WTC11 (cell line): ENCODE data around the gene SBNO1. TPM values are rescaled to one million over a fixed set of nuclear protein-coding genes. Genes with fewer than 3 reads are reported as not detected.
"Not testable (repeated sequence)": the region's sequence is repeated elsewhere in the genome, so short reads cannot be mapped to it uniquely, and the experiment has no call there.

Experiments used
- ATAC-seq: fragments of 200-7000 bp; cut with Tn5 transposase; 2 replicates; pipeline ENCODE4 v1.10.0; 2021; ENCODE audit warnings: mild to moderate bottlenecking, moderate library complexity
- CTCF ChIA-PET: fragments of 300-600 bp; sonication (Branson Sonifier 250); formaldehyde crosslinking; loops from one replicate; lab custom pipeline; 2021; ENCODE audit warnings: antibody characterized with exemption; lab: Charles Lee
- POLR2A ChIA-PET: fragments of 350-600 bp; sonication (Branson Sonifier 250); formaldehyde crosslinking; loops from one replicate; lab custom pipeline; 2021; ENCODE audit warnings: antibody characterized with exemption; lab: Charles Lee
- DNase-seq: peaks from one replicate; pipeline ENCODE4 v3.0.0; 2021; ENCODE audit warnings: low spot score
- H3K27ac Mint-ChIP-seq: 2 replicates; pipeline ENCODE4 v1.8.0; 2021; ENCODE audit warnings: mixed read lengths
- H3K27me3 Mint-ChIP-seq: 2 replicates; pipeline ENCODE4 v1.8.0; 2021; ENCODE audit warnings: low read depth, mild to moderate bottlenecking, moderate library complexity, mixed read lengths
- H3K36me3 Mint-ChIP-seq: 2 replicates; pipeline ENCODE4 v1.8.0; 2021; ENCODE audit warnings: mixed read lengths
- H3K4me1 Mint-ChIP-seq: 2 replicates; pipeline ENCODE4 v1.8.0; 2022; ENCODE audit warnings: mixed read lengths
- H3K4me3 Mint-ChIP-seq: 2 replicates; pipeline ENCODE4 v1.8.0; 2021; ENCODE audit warnings: mild to moderate bottlenecking, moderate library complexity, mixed read lengths
- H3K9me3 Mint-ChIP-seq: 2 replicates; pipeline ENCODE4 v1.8.0; 2021; ENCODE audit warnings: mixed read lengths
- ATF6 ChIP-seq: sonication (generic); formaldehyde crosslinking; IDR thresholded peaks from 2 replicates; pipeline ENCODE4 v1.8.1; 2023; ENCODE audit warnings: mild to moderate bottlenecking, missing genetic modification reagents
- GRHL2 ChIP-seq: fragments of 250-450 bp; sonication (Bioruptor Pico); IDR thresholded peaks from 2 replicates; pipeline ENCODE4 v1.8.0; 2022; ENCODE audit warnings: mild to moderate bottlenecking, moderate library complexity; ENCODE audit not compliant: insufficient replicate concordance, severe bottlenecking
- KAT7 ChIP-seq: sonication (generic); formaldehyde crosslinking; IDR thresholded peaks from 2 replicates; pipeline ENCODE4 v1.8.1; 2023; ENCODE audit warnings: missing genetic modification reagents, mild to moderate bottlenecking, borderline replicate concordance
- MYBL2 ChIP-seq: sonication (generic); formaldehyde crosslinking; IDR thresholded peaks from 2 replicates; pipeline ENCODE4 v1.8.1; 2023; ENCODE audit warnings: mild to moderate bottlenecking, moderate library complexity, missing genetic modification reagents
- RELA ChIP-seq: sonication (generic); formaldehyde crosslinking; IDR thresholded peaks from 2 replicates; pipeline ENCODE4 v1.8.1; 2022; ENCODE audit warnings: missing genetic modification reagents, mild to moderate bottlenecking, borderline replicate concordance
- TEAD4 ChIP-seq: sonication (generic); formaldehyde crosslinking; IDR thresholded peaks from 2 replicates; pipeline ENCODE4 v1.8.0; 2022; ENCODE audit warnings: mild to moderate bottlenecking, missing genetic modification reagents
- TP53 ChIP-seq: sonication (generic); formaldehyde crosslinking; IDR thresholded peaks from 2 replicates; pipeline ENCODE4 v1.8.1; 2023; ENCODE audit warnings: mild to moderate bottlenecking, missing genetic modification reagents
- ZMAT4 ChIP-seq: fragments of 250-450 bp; sonication (Bioruptor Pico); IDR thresholded peaks from 2 replicates; pipeline ENCODE4 v1.9.0; 2021; ENCODE audit warnings: mild to moderate bottlenecking
- ZNF138 ChIP-seq: sonication (generic); formaldehyde crosslinking; conservative IDR thresholded peaks from 2 replicates; pipeline ENCODE4 v1.8.1; 2022; ENCODE audit warnings: mild to moderate bottlenecking, moderate library complexity, missing genetic modification reagents
- ZNF232 ChIP-seq: sonication (generic); formaldehyde crosslinking; IDR thresholded peaks from 2 replicates; pipeline ENCODE4 v1.8.0; 2022; ENCODE audit warnings: mild to moderate bottlenecking, missing genetic modification reagents
- ZNF416 ChIP-seq: fragments of 250-450 bp; sonication (Bioruptor Pico); IDR thresholded peaks from 2 replicates; pipeline ENCODE4 v1.9.0; 2021; ENCODE audit warnings: mild to moderate bottlenecking, inconsistent platforms
- ZNF532 ChIP-seq: fragments of 250-450 bp; sonication (Bioruptor Pico); IDR thresholded peaks from 2 replicates; pipeline ENCODE4 v1.9.0; 2021; ENCODE audit warnings: mild to moderate bottlenecking, borderline replicate concordance
- total RNA-seq: library from RNA; stranded (reverse); gene quantifications from 3 replicates; pipeline ENCODE4 v1.2.3, GENCODE V29; 2021
- TF ChIP-seq, protein P1 (sequence below): sonication (generic); formaldehyde crosslinking; IDR thresholded peaks from 2 replicates; pipeline ENCODE4 v1.8.0; 2022; ENCODE audit warnings: missing genetic modification reagents
- TF ChIP-seq, protein P2 (sequence below): sonication (generic); formaldehyde crosslinking; IDR thresholded peaks from 2 replicates; pipeline ENCODE4 v1.8.1; 2023; ENCODE audit warnings: mild to moderate bottlenecking, moderate library complexity, missing genetic modification reagents

The SBNO1 gene
- total RNA-seq, 1 experiment from 2014 or later: 52.2 TPM

GRCh38 chr12:123379391-123379790 is 14.7 kb upstream of the SBNO1 start:
- no peak for TF ChIP-seq ATF6
- TF ChIP-seq RELA: no peak
- no peak for TF ChIP-seq GRHL2 (CRISPR knock-in tag)
- no peak for TF ChIP-seq TP53
- TF ChIP-seq KAT7: no peak
- no peak for TF ChIP-seq MYBL2 (CRISPR knock-in tag)
- TF ChIP-seq ZNF416 (CRISPR knock-in tag): no peak
- TF ChIP-seq, protein P1, sequence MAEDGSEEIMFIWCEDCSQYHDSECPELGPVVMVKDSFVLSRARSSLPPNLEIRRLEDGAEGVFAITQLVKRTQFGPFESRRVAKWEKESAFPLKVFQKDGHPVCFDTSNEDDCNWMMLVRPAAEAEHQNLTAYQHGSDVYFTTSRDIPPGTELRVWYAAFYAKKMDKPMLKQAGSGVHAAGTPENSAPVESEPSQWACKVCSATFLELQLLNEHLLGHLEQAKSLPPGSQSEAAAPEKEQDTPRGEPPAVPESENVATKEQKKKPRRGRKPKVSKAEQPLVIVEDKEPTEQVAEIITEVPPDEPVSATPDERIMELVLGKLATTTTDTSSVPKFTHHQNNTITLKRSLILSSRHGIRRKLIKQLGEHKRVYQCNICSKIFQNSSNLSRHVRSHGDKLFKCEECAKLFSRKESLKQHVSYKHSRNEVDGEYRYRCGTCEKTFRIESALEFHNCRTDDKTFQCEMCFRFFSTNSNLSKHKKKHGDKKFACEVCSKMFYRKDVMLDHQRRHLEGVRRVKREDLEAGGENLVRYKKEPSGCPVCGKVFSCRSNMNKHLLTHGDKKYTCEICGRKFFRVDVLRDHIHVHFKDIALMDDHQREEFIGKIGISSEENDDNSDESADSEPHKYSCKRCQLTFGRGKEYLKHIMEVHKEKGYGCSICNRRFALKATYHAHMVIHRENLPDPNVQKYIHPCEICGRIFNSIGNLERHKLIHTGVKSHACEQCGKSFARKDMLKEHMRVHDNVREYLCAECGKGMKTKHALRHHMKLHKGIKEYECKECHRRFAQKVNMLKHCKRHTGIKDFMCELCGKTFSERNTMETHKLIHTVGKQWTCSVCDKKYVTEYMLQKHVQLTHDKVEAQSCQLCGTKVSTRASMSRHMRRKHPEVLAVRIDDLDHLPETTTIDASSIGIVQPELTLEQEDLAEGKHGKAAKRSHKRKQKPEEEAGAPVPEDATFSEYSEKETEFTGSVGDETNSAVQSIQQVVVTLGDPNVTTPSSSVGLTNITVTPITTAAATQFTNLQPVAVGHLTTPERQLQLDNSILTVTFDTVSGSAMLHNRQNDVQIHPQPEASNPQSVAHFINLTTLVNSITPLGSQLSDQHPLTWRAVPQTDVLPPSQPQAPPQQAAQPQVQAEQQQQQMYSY (CRISPR knock-in tag): no peak
- no peak for TF ChIP-seq ZNF232
- TF ChIP-seq ZNF138: no peak
- TF ChIP-seq ZNF532: no peak
- no peak for TF ChIP-seq ZMAT4 (CRISPR knock-in tag)
- no peak for TF ChIP-seq TEAD4 (CRISPR knock-in tag)
- TF ChIP-seq, protein P2, sequence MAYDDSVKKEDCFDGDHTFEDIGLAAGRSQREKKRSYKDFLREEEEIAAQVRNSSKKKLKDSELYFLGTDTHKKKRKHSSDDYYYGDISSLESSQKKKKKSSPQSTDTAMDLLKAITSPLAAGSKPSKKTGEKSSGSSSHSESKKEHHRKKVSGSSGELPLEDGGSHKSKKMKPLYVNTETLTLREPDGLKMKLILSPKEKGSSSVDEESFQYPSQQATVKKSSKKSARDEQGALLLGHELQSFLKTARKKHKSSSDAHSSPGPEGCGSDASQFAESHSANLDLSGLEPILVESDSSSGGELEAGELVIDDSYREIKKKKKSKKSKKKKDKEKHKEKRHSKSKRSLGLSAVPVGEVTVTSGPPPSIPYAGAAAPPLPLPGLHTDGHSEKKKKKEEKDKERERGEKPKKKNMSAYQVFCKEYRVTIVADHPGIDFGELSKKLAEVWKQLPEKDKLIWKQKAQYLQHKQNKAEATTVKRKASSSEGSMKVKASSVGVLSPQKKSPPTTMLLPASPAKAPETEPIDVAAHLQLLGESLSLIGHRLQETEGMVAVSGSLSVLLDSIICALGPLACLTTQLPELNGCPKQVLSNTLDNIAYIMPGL (CRISPR knock-in tag): no peak
- ATAC-seq (no peak), DNase-seq (no peak)
- POLR2A ChIA-PET: no interaction called here
- Mint-ChIP-seq H3K27ac (no peak overlapping the region), H3K36me3 (no peaks in the 10 kb centered on the region), H3K4me3 (no peak overlapping the region), H3K4me1 (peaks cover 3% of the 10 kb centered on the region), H3K27me3 (no peaks in the 10 kb centered on the region; the same call in 1 of the 2 replicates), H3K9me3 (no peaks in the 10 kb centered on the region)
- CTCF ChIA-PET: no interaction called here

DNA sequence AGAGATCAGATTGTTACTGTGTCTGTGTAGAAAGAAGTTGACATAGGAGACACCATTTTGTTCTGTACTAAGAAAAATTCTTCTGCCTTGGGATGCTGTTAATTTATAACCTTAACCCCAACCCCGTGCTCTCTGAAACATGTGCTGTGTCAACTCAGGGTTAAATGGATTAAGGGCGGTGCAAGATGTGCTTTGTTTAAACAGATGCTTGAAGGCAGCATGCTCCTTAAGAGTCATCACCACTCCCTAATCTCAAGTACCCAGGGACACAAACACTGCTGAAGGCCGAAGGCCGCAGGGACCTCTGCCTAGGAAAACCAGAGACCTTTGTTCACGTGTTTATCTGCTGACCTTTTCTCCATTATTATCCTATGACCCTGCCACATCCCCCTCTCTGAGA is 7.8 kb upstream of the SBNO1 start:
- H3K4me1 Mint-ChIP-seq, H3K9me3 Mint-ChIP-seq, POLR2A ChIA-PET, H3K27me3 Mint-ChIP-seq, DNase-seq, H3K36me3 Mint-ChIP-seq, H3K4me3 Mint-ChIP-seq, H3K27ac Mint-ChIP-seq, CTCF ChIA-PET, ATAC-seq: not testable (repeated sequence)

DNA sequence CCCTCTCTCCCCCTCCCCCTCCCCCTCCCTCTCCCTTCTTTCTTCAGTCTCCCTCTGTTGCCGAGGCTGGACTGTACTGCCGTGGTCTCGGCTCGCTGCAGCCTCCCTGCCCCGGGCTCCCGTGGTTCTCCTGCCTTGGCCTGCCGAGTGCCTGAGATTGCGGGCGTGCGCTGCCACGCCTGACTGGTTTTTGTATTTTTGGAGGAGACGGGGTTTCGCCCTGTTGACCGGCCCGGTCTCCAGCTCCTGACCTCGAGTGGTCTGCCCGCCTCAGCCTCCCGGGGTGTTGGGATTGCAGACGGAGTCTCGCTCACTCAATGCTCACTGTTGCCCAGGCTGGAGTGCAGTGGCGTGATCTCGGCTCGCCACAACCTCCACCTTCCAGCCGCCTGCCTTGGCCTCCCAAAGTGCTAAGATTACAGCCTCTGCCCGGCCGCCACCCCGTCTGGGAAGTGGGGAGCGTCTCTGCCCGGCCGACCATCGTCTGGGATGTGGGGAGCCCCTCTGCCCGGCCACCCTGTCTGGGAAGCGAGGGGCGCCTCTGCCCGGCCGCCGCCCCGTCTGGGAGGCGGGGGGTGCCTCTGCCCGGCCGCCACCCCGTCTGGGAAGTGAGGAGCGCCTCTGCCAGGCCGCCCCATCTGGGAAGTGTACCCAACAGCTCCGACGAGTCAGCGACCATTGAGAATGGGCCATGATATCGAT is 7.2 kb upstream of the SBNO1 start:
- CTCF ChIA-PET, H3K36me3 Mint-ChIP-seq, H3K9me3 Mint-ChIP-seq, POLR2A ChIA-PET, H3K4me3 Mint-ChIP-seq, H3K4me1 Mint-ChIP-seq, ATAC-seq, H3K27me3 Mint-ChIP-seq, H3K27ac Mint-ChIP-seq, DNase-seq: not testable (repeated sequence)
